Adrenal gland (tissue), 5 donors: ENCODE data around the gene CLEC16A.

ENCODE experiments used
- POLR2A ChIP-seq, 2 donors: fragments of 450-650 bp; IDR thresholded peaks; one replicate each; pipeline ENCODE4 v1.6.1; 2017; ENCODE audit warnings: antibody characterized with exemption in 2 of 2, mild to moderate bottlenecking in 2 of 2, moderate library complexity in 1 of 2
- TF ChIP-seq, protein P1 (sequence below), 6 experiments: fragments of 450-650 bp in 4 of 6; fragments of 200-600 bp in 2 of 6; sonication (generic) in 1 of 6; IDR thresholded peaks; 1 replicate in 5 of 6; 2 replicates in 1 of 6; pipeline versions ENCODE4 v1.5.1 to v1.8.0; 2016 to 2021; ENCODE audit warnings: antibody characterized with exemption in 6 of 6, mild to moderate bottlenecking in 2 of 6, moderate library complexity in 1 of 6
- donor health status: DM: no; HTN: no; CAD: no.

DNA sequence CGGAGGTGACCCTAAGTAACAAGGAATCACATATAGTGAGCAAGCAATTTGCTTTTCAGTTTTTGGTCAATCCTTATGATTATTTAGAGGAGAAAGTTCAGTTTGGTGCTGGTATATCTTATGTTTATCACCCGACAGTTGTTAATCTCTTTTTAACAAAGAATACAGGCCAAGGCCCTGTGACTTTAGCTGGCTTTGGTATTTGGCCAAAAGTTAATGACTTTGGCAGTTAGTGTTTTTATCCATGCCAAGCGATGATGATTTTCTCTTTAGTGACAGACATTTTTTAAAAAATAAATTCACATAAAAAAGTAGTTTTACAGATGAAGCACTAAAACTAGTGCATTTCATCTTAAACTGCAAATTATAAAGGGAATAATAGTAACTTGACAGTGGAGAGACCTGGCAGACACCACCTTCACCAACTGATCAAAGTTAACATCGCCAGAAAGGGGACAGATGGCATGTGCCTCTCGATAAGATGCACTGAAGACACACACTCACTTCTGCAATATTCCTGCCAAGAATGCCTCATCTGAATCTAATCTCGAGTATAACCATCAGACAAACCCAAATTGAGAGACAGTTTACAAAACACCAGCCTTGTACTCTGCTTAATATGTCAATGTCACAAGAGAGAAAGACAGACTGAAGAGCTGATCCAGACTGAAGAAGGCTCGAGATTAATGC is 9.0 kb upstream of the CLEC16A start:
- TF ChIP-seq POLR2A (IDR thresholded peaks at IDR 0.05), result peak in 1 of 2 donors; percentile 22
- TF ChIP-seq, protein P1, sequence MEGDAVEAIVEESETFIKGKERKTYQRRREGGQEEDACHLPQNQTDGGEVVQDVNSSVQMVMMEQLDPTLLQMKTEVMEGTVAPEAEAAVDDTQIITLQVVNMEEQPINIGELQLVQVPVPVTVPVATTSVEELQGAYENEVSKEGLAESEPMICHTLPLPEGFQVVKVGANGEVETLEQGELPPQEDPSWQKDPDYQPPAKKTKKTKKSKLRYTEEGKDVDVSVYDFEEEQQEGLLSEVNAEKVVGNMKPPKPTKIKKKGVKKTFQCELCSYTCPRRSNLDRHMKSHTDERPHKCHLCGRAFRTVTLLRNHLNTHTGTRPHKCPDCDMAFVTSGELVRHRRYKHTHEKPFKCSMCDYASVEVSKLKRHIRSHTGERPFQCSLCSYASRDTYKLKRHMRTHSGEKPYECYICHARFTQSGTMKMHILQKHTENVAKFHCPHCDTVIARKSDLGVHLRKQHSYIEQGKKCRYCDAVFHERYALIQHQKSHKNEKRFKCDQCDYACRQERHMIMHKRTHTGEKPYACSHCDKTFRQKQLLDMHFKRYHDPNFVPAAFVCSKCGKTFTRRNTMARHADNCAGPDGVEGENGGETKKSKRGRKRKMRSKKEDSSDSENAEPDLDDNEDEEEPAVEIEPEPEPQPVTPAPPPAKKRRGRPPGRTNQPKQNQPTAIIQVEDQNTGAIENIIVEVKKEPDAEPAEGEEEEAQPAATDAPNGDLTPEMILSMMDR (IDR thresholded peaks at IDR 0.05), result no peak
